SK-N-SH (cell line): Measurements from ENCODE around the gene THEM4. TPM values are rescaled to one million over a fixed set of nuclear protein-coding genes. Genes with fewer than 3 reads are reported as not detected.

Experiments used
- CTCF ChIA-PET: fragments of 300-600, 350-600 bp; formaldehyde crosslinking; extraction: SDS; loops from one replicate; lab custom pipeline; 2021; lab: Yijun Ruan, JAX
- POLR2A ChIA-PET: fragments of 350-600 bp; sonication (Branson Sonifier 250); formaldehyde crosslinking; extraction: SDS; loops from one replicate; lab custom pipeline; 2020; ENCODE audit warnings: antibody characterized with exemption, inconsistent platforms; lab: Yijun Ruan, JAX
- DNase-seq: peaks from one replicate; pipeline ENCODE4 v3.0.0; 2012
- H2AFZ ChIP-seq: fragments of 200-600 bp; sonication (generic); 2 replicates; pipeline ENCODE4 v1.8.1; 2016; ENCODE audit warnings: antibody characterized with exemption, mild to moderate bottlenecking, low read depth
- H3F3A ChIP-seq: fragments of 200-600 bp; sonication (generic); replicated peaks from 2 replicates; pipeline ENCODE3; 2016; ENCODE audit warnings: antibody characterized with exemption, mild to moderate bottlenecking; ENCODE audit not compliant: insufficient read depth
- H3K27ac ChIP-seq, 2 experiments: fragments of 200-500 bp in 1 of 2; fragments of 200-600 bp in 1 of 2; sonication (Bioruptor generic) in 1 of 2; sonication (generic), shearing (Covaris generic) in 1 of 2; 2 replicates each; pipeline versions ENCODE4 v1.5.1 to v1.6.1; 2014 to 2016; ENCODE audit warnings: low read depth in 2 of 2, inconsistent platforms in 1 of 2, low read length in 1 of 2, mild to moderate bottlenecking in 1 of 2, mixed read lengths in 1 of 2
- H3K27me3 ChIP-seq: fragments of 200-600 bp; sonication (generic), shearing (Covaris generic); 2 replicates; pipeline ENCODE4 v1.6.1; 2016; ENCODE audit warnings: mixed run types; ENCODE audit not compliant: insufficient read depth
- H3K36me3 ChIP-seq, 2 experiments: fragments of 200-500 bp in 1 of 2; fragments of 200-600 bp in 1 of 2; sonication (Bioruptor generic) in 1 of 2; sonication (generic) in 1 of 2; replicated peaks in 1 of 2; 2 replicates each; pipeline versions ENCODE3 to v1.5.1; 2014 to 2016; ENCODE audit warnings: low read length in 1 of 2, mild to moderate bottlenecking in 1 of 2; ENCODE audit not compliant: insufficient read depth in 2 of 2, control insufficient read depth in 1 of 2
- H3K4me1 ChIP-seq, 2 experiments: fragments of 200-500 bp in 1 of 2; fragments of 200-600 bp in 1 of 2; sonication (Bioruptor generic) in 1 of 2; sonication (generic), shearing (Covaris generic) in 1 of 2; 2 replicates each; pipeline versions ENCODE4 v1.5.1 to v1.6.1; 2014 to 2016; ENCODE audit warnings: low read depth in 1 of 2, low read length in 1 of 2, mixed run types in 1 of 2; ENCODE audit not compliant: insufficient read depth in 2 of 2, control insufficient read depth in 1 of 2
- H3K4me2 ChIP-seq: fragments of 200-600 bp; sonication (generic), shearing (Covaris generic); 2 replicates; pipeline ENCODE4 v1.6.1; 2017; ENCODE audit warnings: mixed run types
- H3K4me3 ChIP-seq, 2 experiments: fragments of 200-500 bp in 1 of 2; fragments of 200-600 bp in 1 of 2; sonication (Bioruptor generic) in 1 of 2; sonication (generic), shearing (Covaris generic) in 1 of 2; 2 replicates each; pipeline versions ENCODE4 v1.5.1 to v1.8.1; 2014 to 2016; ENCODE audit warnings: low read depth in 2 of 2, inconsistent platforms in 1 of 2, low read length in 1 of 2, mild to moderate bottlenecking in 1 of 2, mixed read lengths in 1 of 2, moderate library complexity in 1 of 2
- H3K79me2 ChIP-seq: fragments of 200-600 bp; sonication (generic); 2 replicates; pipeline ENCODE4 v1.8.1; 2017; ENCODE audit warnings: mild to moderate bottlenecking; ENCODE audit not compliant: insufficient read depth
- H3K9ac ChIP-seq: fragments of 200-600 bp; sonication (generic); 2 replicates; pipeline ENCODE4 v1.6.1; 2017; ENCODE audit warnings: mixed run types
- H3K9me2 ChIP-seq: fragments of 200-600 bp; sonication (generic); 2 replicates; pipeline ENCODE4 v1.6.1; 2017; ENCODE audit warnings: mixed run types
- H3K9me3 ChIP-seq: fragments of 200-600 bp; sonication (generic); 2 replicates; pipeline ENCODE4 v1.6.1; 2017; ENCODE audit warnings: mixed run types, mild to moderate bottlenecking, moderate library complexity
- H4K20me1 ChIP-seq: fragments of 200-600 bp; sonication (generic); 2 replicates; pipeline ENCODE4 v1.6.1; 2017; ENCODE audit warnings: mild to moderate bottlenecking, mixed run types; ENCODE audit not compliant: insufficient read depth
- CHD2 ChIP-seq: fragments of 150-350 bp; IDR thresholded peaks from 2 replicates; pipeline ENCODE4 v1.6.1; 2018; ENCODE audit warnings: low read length; ENCODE audit not compliant: partially characterized antibody
- ELF1 ChIP-seq: IDR thresholded peaks from 2 replicates; pipeline ENCODE4 v1.4.0; 2012
- EZH2phosphoT487 ChIP-seq: fragments of 200-600 bp; sonication (generic); IDR thresholded peaks from 2 replicates; pipeline ENCODE4 v1.6.1; 2017; ENCODE audit warnings: low read depth, mixed run types, mild to moderate bottlenecking, antibody characterized with exemption, moderate library complexity, borderline replicate concordance
- FOSL2 ChIP-seq: IDR thresholded peaks from 2 replicates; pipeline ENCODE4 v1.4.0; 2012; ENCODE audit warnings: low read depth, mild to moderate bottlenecking, moderate library complexity, borderline replicate concordance
- FOXJ3 ChIP-seq: sonication (generic); formaldehyde crosslinking; IDR thresholded peaks from 2 replicates; pipeline ENCODE4 v1.5.1; 2020; ENCODE audit warnings: mild to moderate bottlenecking, missing genetic modification reagents
- GABPA ChIP-seq: IDR thresholded peaks from 2 replicates; pipeline ENCODE4 v1.4.0; 2012; ENCODE audit warnings: low read depth, mild to moderate bottlenecking
- JUND ChIP-seq: IDR thresholded peaks from 2 replicates; pipeline ENCODE4 v1.4.0; 2012
- MAX ChIP-seq: IDR thresholded peaks from 2 replicates; pipeline ENCODE4 v1.4.0; 2012; ENCODE audit warnings: low read depth
- MEF2A ChIP-seq: IDR thresholded peaks from 2 replicates; pipeline ENCODE4 v1.4.0; 2012; ENCODE audit warnings: low read depth, borderline replicate concordance
- NFIC ChIP-seq: IDR thresholded peaks from 2 replicates; pipeline ENCODE4 v1.4.0; 2012; ENCODE audit warnings: borderline replicate concordance
- POLR2AphosphoS5 ChIP-seq: IDR thresholded peaks from 2 replicates; pipeline ENCODE4 v1.6.1; 2012; ENCODE audit warnings: low read depth, low read length
- RAD21 ChIP-seq: IDR thresholded peaks from 2 replicates; pipeline ENCODE4 v1.6.1; 2012; ENCODE audit warnings: mild to moderate bottlenecking, low read length
- REST ChIP-seq: IDR thresholded peaks from 2 replicates; pipeline ENCODE4 v1.6.1; 2012; ENCODE audit warnings: mild to moderate bottlenecking, low read depth, low read length, moderate library complexity
- RFX5 ChIP-seq: IDR thresholded peaks from 2 replicates; pipeline ENCODE4 v1.6.1; 2012; ENCODE audit warnings: mild to moderate bottlenecking, improper control_type of control experiment, low read length
- RXRA ChIP-seq: IDR thresholded peaks from 2 replicates; pipeline ENCODE4 v1.4.0; 2012; ENCODE audit warnings: low read depth, mild to moderate bottlenecking, borderline replicate concordance
- TEAD4 ChIP-seq: IDR thresholded peaks from 2 replicates; pipeline ENCODE4 v1.4.0; 2012; ENCODE audit warnings: mild to moderate bottlenecking, borderline replicate concordance; ENCODE audit not compliant: insufficient read depth
- USF1 ChIP-seq: IDR thresholded peaks from 2 replicates; pipeline ENCODE4 v1.4.0; 2012; ENCODE audit warnings: low read depth, borderline replicate concordance
- WGBS: methylation state at CpG from one replicate; pipeline ENCODE4 v1.1.6; 2017; ENCODE audit warnings: low lambda C conversion rate; 5-methylcytosine and 5-hydroxymethylcytosine counted together
- polyA plus RNA-seq, 3 experiments: library from polyadenylated mRNA; depleted of rRNA; stranded (reverse); fragments of >200 nt; gene quantifications; 2 replicates each; pipeline ENCODE4 v1.2.3, GENCODE V29; 2012

Gene THEM4
- polyA plus RNA-seq, 1 of the 3 experiments (the other 2 are of a cell fraction), result 10.1 TPM

- no peaks in the 10 kb centered on the region for H3K79me2 ChIP-seq
- H3K4me3 ChIP-seq, result no peak overlapping the region
- H3K36me3 ChIP-seq, result no peaks in the 10 kb centered on the region
- H3K27me3 ChIP-seq, result no peaks in the 10 kb centered on the region
- H3K9me3 ChIP-seq, result no peaks in the 10 kb centered on the region
- H3K4me1 ChIP-seq, result peaks cover 0 to 26% of the 10 kb centered on the region in 2 experiments; a peak in 1 of 4 replicates
- CTCF ChIA-PET, result interaction anchor here (0.6 to 3.8 kb wide), 42 partner anchors 8 to 535 kb away, joined by 3 to 50 read pairs (median 5); partner anchors contain the start of genes CELF3, MRPL9, TDRKH and THEM5
- TF ChIP-seq RAD21 (no peak), POLR2AphosphoS5 (no peak), JUND (no peak), RXRA (no peak), FOXJ3 (no peak), TEAD4 (no peak), CHD2 (no peak), MEF2A (no peak), FOSL2 (no peak), RFX5 (no peak), GABPA (no peak)
- no peaks in the 10 kb centered on the region for H3F3A ChIP-seq
- no peak overlapping the region for H3K9ac ChIP-seq
- 88% methylated on average over 7 of the region's 7 CpGs for WGBS
- DNase-seq, result no peak
- H3K9me2 ChIP-seq, result no peaks in the 10 kb centered on the region
- POLR2A ChIA-PET, result interaction anchor here (0.7 to 1.2 kb wide), 2 partner anchors 33 to 325 kb away, joined by 3 read pairs; no protein-coding TSS in a partner anchor
- H4K20me1 ChIP-seq, result no peaks in the 10 kb centered on the region
- H3K27ac ChIP-seq, result no peak overlapping the region
- no peak overlapping the region for H3K4me2 ChIP-seq
- H2AFZ ChIP-seq, result no peak overlapping the region
These were observed 73.7 kb downstream of the THEM4 start for GRCh38 chr1:151835596-151835995.

- H3K4me2 ChIP-seq, result no peak overlapping the region
- DNase-seq, result no peak
- CTCF ChIA-PET, result interaction anchor here (1.1 to 3.8 kb wide), 5 partner anchors 44 to 141 kb away, joined by 3 to 37 read pairs (median 5); partner anchors contain the start of genes CELF3 and TDRKH
- no peaks in the 10 kb centered on the region for H3K9me2 ChIP-seq
- no peaks in the 10 kb centered on the region for H3K27me3 ChIP-seq
- POLR2A ChIA-PET, result no interaction called here
- no peak overlapping the region for H3K9ac ChIP-seq
- H3K79me2 ChIP-seq, result no peaks in the 10 kb centered on the region
- H3K27ac ChIP-seq, result no peak overlapping the region
- TF ChIP-seq ELF1 (no peak), MEF2A (no peak)
- peaks cover 0 to 29% of the 10 kb centered on the region in 2 experiments; a peak in 1 of 4 replicates for H3K4me1 ChIP-seq
- H3K9me3 ChIP-seq, result no peaks in the 10 kb centered on the region
- 57% methylated on average over 3 of the region's 3 CpGs for WGBS
- H3F3A ChIP-seq, result no peaks in the 10 kb centered on the region
- H3K4me3 ChIP-seq, result no peak overlapping the region
- no peaks in the 10 kb centered on the region for H3K36me3 ChIP-seq
- no peak overlapping the region for H2AFZ ChIP-seq
- H4K20me1 ChIP-seq, result no peaks in the 10 kb centered on the region
These were observed 75.1 kb downstream of the THEM4 start for GRCh38 chr1:151834239-151834638.

GRCh38 chr1:151833172-151833900, 76.0 kb downstream of the THEM4 start:
- H4K20me1 ChIP-seq, result no peaks in the 10 kb centered on the region
- H3K79me2 ChIP-seq, result no peaks in the 10 kb centered on the region
- CTCF ChIA-PET, result interaction anchor here (0.7 to 2.5 kb wide), 5 partner anchors 12 to 239 kb away, joined by 3 to 14 read pairs (median 4); partner anchors contain the start of gene CELF3
- H3K36me3 ChIP-seq, result no peaks in the 10 kb centered on the region
- H2AFZ ChIP-seq, result no peak overlapping the region
- H3K4me3 ChIP-seq, result no peak overlapping the region
- H3K27ac ChIP-seq, result no peak overlapping the region; a peak in 1 of 4 replicates
- H3K9me2 ChIP-seq, result no peaks in the 10 kb centered on the region
- H3K4me1 ChIP-seq, result peaks cover 0 to 34% of the 10 kb centered on the region in 2 experiments; a peak in 1 of 4 replicates
- 77% methylated on average over 8 of the region's 8 CpGs for WGBS
- H3K9me3 ChIP-seq, result no peaks in the 10 kb centered on the region
- no peak overlapping the region for H3K4me2 ChIP-seq
- H3K27me3 ChIP-seq, result no peaks in the 10 kb centered on the region
- H3K9ac ChIP-seq, result no peak overlapping the region
- POLR2A ChIA-PET, result interaction anchor here (1.8 kb wide), 1 partner anchor 11 kb away, joined by 6 read pairs; no protein-coding TSS in a partner anchor
- H3F3A ChIP-seq, result no peaks in the 10 kb centered on the region
- no peak for DNase-seq
- no peak for TF ChIP-seq RAD21
- TF ChIP-seq REST, result no peak
- TF ChIP-seq USF1, result no peak
- no peak for TF ChIP-seq MAX
- TF ChIP-seq EZH2phosphoT487, result no peak
- TF ChIP-seq FOXJ3, result no peak
- TF ChIP-seq NFIC, result no peak
